Testis (tissue), 3 donors: ENCODE data around the gene TNRC6C. TPM values are rescaled to one million over a fixed set of nuclear protein-coding genes. Genes with fewer than 3 reads are reported as not detected.

Experiments used
- DNase-seq: peaks from one replicate; pipeline ENCODE4 v3.0.0-alpha.2; 2019
- H3K27ac ChIP-seq, 2 donors: fragments of 200-600 bp; sonication (generic); one replicate each; pipeline ENCODE4 v1.5.1; 2019
- H3K27me3 ChIP-seq: fragments of 200-600 bp; sonication (generic); one replicate; pipeline ENCODE4 v1.5.1; 2019
- H3K36me3 ChIP-seq: fragments of 200-600 bp; sonication (generic); one replicate; pipeline ENCODE4 v1.5.1; 2017; ENCODE audit warnings: low read depth; ENCODE audit errors: missing control alignments
- H3K4me1 ChIP-seq: fragments of 200-600 bp; sonication (generic); one replicate; pipeline ENCODE4 v1.5.1; 2019
- H3K4me3 ChIP-seq, 2 donors: fragments of 200-600 bp; sonication (generic); one replicate each; pipeline ENCODE4 v1.5.1; 2017 to 2019
- H3K9me3 ChIP-seq: fragments of 200-600 bp; sonication (generic); one replicate; pipeline ENCODE4 v1.5.1; 2017
- POLR2A ChIP-seq: fragments of 450-650 bp; IDR thresholded peaks from one replicate; pipeline ENCODE4 v1.6.1; 2017; ENCODE audit warnings: antibody characterized with exemption, mild to moderate bottlenecking, moderate library complexity
- WGBS, 2 donors: methylation state at CpG; one replicate each; pipeline ENCODE4 v1.1.5; 2018; 5-methylcytosine and 5-hydroxymethylcytosine counted together
- intact Hi-C: fragments of 100-400 bp; cut with DNase I; formaldehyde crosslinking; loops from one replicate; pipeline ENCODE4 v1.15.1; 2023; ENCODE audit warnings: low total_unique reads
- polyA plus RNA-seq: library from polyadenylated mRNA; stranded (reverse); fragments of 350-450 nt; fragmentation: Illumina TruSeq; extraction: RNeasy Lipid Tissue Mini Kit (QIAGEN cat#74804); gene quantifications from one replicate; pipeline ENCODE4 v1.2.3, GENCODE V29; 2014; ENCODE audit warnings: low read depth, low replicate concordance; ENCODE audit not compliant: insufficient read depth
- total RNA-seq, 2 donors: library from RNA; depleted of rRNA; stranded (reverse); fragments of >200 nt; gene quantifications; one replicate each; pipeline ENCODE4 v1.2.3, GENCODE V29; 2016
- TF ChIP-seq, protein P1 (sequence below), 3 experiments: fragments of 450-650 bp in 2 of 3; fragments of 200-600 bp in 1 of 3; sonication (generic) in 1 of 3; IDR thresholded peaks; one replicate each; pipeline ENCODE4 v1.5.1; 2016 to 2019; ENCODE audit warnings: antibody characterized with exemption in 3 of 3, mild to moderate bottlenecking in 2 of 3, moderate library complexity in 1 of 3

The TNRC6C gene
- total and polyA plus RNA-seq, 3 donors from 2014 or later, result 26.2 to 35.6 (median 27.4) TPM

- Histone ChIP-seq H3K4me1 (no peaks in the 10 kb centered on the region), H3K9me3 (no peaks in the 10 kb centered on the region), H3K4me3 (no peak overlapping the region), H3K27ac (no peak overlapping the region), H3K36me3 (no peaks in the 10 kb centered on the region), H3K27me3 (no peaks in the 10 kb centered on the region)
- DNase-seq, result no peak
- TF ChIP-seq, protein P1, sequence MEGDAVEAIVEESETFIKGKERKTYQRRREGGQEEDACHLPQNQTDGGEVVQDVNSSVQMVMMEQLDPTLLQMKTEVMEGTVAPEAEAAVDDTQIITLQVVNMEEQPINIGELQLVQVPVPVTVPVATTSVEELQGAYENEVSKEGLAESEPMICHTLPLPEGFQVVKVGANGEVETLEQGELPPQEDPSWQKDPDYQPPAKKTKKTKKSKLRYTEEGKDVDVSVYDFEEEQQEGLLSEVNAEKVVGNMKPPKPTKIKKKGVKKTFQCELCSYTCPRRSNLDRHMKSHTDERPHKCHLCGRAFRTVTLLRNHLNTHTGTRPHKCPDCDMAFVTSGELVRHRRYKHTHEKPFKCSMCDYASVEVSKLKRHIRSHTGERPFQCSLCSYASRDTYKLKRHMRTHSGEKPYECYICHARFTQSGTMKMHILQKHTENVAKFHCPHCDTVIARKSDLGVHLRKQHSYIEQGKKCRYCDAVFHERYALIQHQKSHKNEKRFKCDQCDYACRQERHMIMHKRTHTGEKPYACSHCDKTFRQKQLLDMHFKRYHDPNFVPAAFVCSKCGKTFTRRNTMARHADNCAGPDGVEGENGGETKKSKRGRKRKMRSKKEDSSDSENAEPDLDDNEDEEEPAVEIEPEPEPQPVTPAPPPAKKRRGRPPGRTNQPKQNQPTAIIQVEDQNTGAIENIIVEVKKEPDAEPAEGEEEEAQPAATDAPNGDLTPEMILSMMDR (IDR thresholded peaks at IDR 0.05), result no peak
- TF ChIP-seq POLR2A, result no peak
- WGBS, 2 donors, result 91 to 99% methylated on average over 4 of the region's 4 CpGs
- intact Hi-C loops, result no loop called here
Measured at GRCh38 chr17:78002166-78002565, 43.7 kb downstream of the TNRC6C start.

- WGBS, 2 donors, result 89% methylated on average over 3 of the region's 3 CpGs
- Histone ChIP-seq H3K4me3 (no peak overlapping the region), H3K9me3 (no peaks in the 10 kb centered on the region), H3K27ac (no peak overlapping the region), H3K36me3 (no peaks in the 10 kb centered on the region), H3K27me3 (no peaks in the 10 kb centered on the region), H3K4me1 (no peaks in the 10 kb centered on the region)
- no peak for TF ChIP-seq POLR2A
- TF ChIP-seq, protein P1 (IDR thresholded peaks at IDR 0.05), result no peak
- no peak for DNase-seq
- intact Hi-C loops, result no loop called here
Measured at GRCh38 chr17:78005452-78006171, 47.1 kb downstream of the TNRC6C start.

GRCh38 chr17:78006338-78006737, 47.8 kb downstream of the TNRC6C start:
- Histone ChIP-seq H3K9me3 (no peaks in the 10 kb centered on the region), H3K27ac (no peak overlapping the region), H3K36me3 (no peaks in the 10 kb centered on the region), H3K4me1 (no peaks in the 10 kb centered on the region), H3K27me3 (no peaks in the 10 kb centered on the region), H3K4me3 (no peak overlapping the region)
- TF ChIP-seq POLR2A, result no peak
- TF ChIP-seq, protein P1 (IDR thresholded peaks at IDR 0.05), result no peak
- intact Hi-C loops, result no loop called here
- no peak for DNase-seq

DNA sequence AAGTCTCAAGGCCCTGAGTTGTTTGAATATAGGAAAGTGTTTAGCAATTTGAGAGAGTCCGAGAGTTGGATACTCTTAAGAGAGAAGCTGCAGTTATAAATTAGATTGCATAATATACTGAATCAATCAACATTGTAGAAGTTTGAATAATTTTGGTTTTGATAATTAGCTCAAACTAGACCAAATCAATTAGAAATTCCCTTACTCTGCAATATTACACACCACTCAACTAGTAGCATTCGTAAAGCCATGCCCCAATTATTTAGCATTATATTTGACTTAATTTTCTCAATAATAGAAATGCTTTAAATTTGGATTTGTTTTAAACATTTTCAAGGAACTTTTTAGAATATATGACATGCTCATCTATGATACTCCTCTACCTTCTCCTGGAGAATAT, 49.1 kb downstream of the TNRC6C start:
- Histone ChIP-seq H3K9me3 (no peaks in the 10 kb centered on the region), H3K27ac (no peak overlapping the region), H3K27me3 (no peaks in the 10 kb centered on the region), H3K4me3 (no peak overlapping the region), H3K4me1 (no peaks in the 10 kb centered on the region), H3K36me3 (no peaks in the 10 kb centered on the region)
- TF ChIP-seq POLR2A, result no peak
- TF ChIP-seq, protein P1 (IDR thresholded peaks at IDR 0.05), result no peak
- WGBS, 2 donors, result 87 to 95% methylated on average over 2 of the region's 2 CpGs
- intact Hi-C loops, result no loop called here
- DNase-seq, result no peak

- TF ChIP-seq, protein P1 (IDR thresholded peaks at IDR 0.05), result no peak
- no peak for TF ChIP-seq POLR2A
- Histone ChIP-seq H3K27me3 (no peaks in the 10 kb centered on the region), H3K9me3 (no peaks in the 10 kb centered on the region), H3K36me3 (no peaks in the 10 kb centered on the region), H3K4me3 (no peak overlapping the region), H3K27ac (no peak overlapping the region), H3K4me1 (no peaks in the 10 kb centered on the region)
- no peak for DNase-seq
- 77% methylated on average over 7 of the region's 7 CpGs for WGBS, 2 donors
- intact Hi-C loops, result loop anchor here (10.0 kb wide), 1 partner anchor 466 kb away; no protein-coding TSS in a partner anchor
Measured at GRCh38 chr17:78010759-78011158, 52.3 kb downstream of the TNRC6C start.
